GM21737 (cell line): ENCODE measurements around the gene SYT1.
"Not testable (repeated sequence)": the region's sequence is repeated elsewhere in the genome, so short reads cannot be mapped to it uniquely, and the experiment has no call there.

Experiments used
- ATAC-seq: cut with Tn5 transposase; IDR thresholded peaks from one replicate; pipeline ENCODE4 v1.9.1; 2021; ENCODE audit warnings: mild to moderate bottlenecking, moderate library complexity; ENCODE audit not compliant: unreplicated experiment

The SYT1 gene

GRCh38 chr12:79423560-79423959, 559.0 kb downstream of the SYT1 start:
- ATAC-seq: no peak

- no peak for ATAC-seq
These were observed 559.6 kb downstream of the SYT1 start for GRCh38 chr12:79424109-79424721.

- no peak for ATAC-seq
These were observed 561.5 kb downstream of the SYT1 start for GRCh38 chr12:79426121-79426520.

- ATAC-seq: not testable (repeated sequence)
These were observed 562.2 kb downstream of the SYT1 start for GRCh38 chr12:79426744-79427143.

- ATAC-seq: no peak
These were observed 569.0 kb downstream of the SYT1 start for GRCh38 chr12:79433465-79434072.

GRCh38 chr12:79434561-79434960, 570.0 kb downstream of the SYT1 start:
- no peak for ATAC-seq

- ATAC-seq: no peak
These were observed 571.2 kb downstream of the SYT1 start for GRCh38 chr12:79435742-79436141.

- no peak for ATAC-seq
These were observed 574.1 kb downstream of the SYT1 start for GRCh38 chr12:79438480-79439174.

GRCh38 chr12:79439175-79439825, 574.7 kb downstream of the SYT1 start:
- ATAC-seq: no peak

- no peak for ATAC-seq
These were observed 577.0 kb downstream of the SYT1 start for GRCh38 chr12:79441534-79441933.

GRCh38 chr12:79442396-79442795, 577.8 kb downstream of the SYT1 start:
- ATAC-seq: no peak

GRCh38 chr12:79444089-79444488, 579.5 kb downstream of the SYT1 start:
- ATAC-seq: no peak

GRCh38 chr12:79448816-79449215, 584.2 kb downstream of the SYT1 start:
- no peak for ATAC-seq

GRCh38 chr12:79451365-79451764, 586.8 kb downstream of the SYT1 start:
- ATAC-seq: no peak

GRCh38 chr12:79451978-79452377, 587.4 kb downstream of the SYT1 start:
- ATAC-seq: no peak

- no peak for ATAC-seq
These were observed 588.3 kb downstream of the SYT1 start for GRCh38 chr12:79452906-79453305.

GRCh38 chr12:79453820-79454219, 589.2 kb downstream of the SYT1 start:
- ATAC-seq: no peak

GRCh38 chr12:79454338-79454843, 589.8 kb downstream of the SYT1 start:
- no peak for ATAC-seq

GRCh38 chr12:79455286-79455685, 590.7 kb downstream of the SYT1 start:
- ATAC-seq: no peak

GRCh38 chr12:79482323-79482722, 617.7 kb downstream of the SYT1 start:
- ATAC-seq: no peak

- ATAC-seq: no peak
These were observed 618.3 kb downstream of the SYT1 start for GRCh38 chr12:79482921-79483320.

- no peak for ATAC-seq
These were observed 621.6 kb downstream of the SYT1 start for GRCh38 chr12:79486154-79486553.
